Measurements from ENCODE around the gene HSF2BP.
"Not testable (repeated sequence)": the region's sequence is repeated elsewhere in the genome, so short reads cannot be mapped to it uniquely, and the experiment has no call there.

The HSF2BP gene

DNA sequence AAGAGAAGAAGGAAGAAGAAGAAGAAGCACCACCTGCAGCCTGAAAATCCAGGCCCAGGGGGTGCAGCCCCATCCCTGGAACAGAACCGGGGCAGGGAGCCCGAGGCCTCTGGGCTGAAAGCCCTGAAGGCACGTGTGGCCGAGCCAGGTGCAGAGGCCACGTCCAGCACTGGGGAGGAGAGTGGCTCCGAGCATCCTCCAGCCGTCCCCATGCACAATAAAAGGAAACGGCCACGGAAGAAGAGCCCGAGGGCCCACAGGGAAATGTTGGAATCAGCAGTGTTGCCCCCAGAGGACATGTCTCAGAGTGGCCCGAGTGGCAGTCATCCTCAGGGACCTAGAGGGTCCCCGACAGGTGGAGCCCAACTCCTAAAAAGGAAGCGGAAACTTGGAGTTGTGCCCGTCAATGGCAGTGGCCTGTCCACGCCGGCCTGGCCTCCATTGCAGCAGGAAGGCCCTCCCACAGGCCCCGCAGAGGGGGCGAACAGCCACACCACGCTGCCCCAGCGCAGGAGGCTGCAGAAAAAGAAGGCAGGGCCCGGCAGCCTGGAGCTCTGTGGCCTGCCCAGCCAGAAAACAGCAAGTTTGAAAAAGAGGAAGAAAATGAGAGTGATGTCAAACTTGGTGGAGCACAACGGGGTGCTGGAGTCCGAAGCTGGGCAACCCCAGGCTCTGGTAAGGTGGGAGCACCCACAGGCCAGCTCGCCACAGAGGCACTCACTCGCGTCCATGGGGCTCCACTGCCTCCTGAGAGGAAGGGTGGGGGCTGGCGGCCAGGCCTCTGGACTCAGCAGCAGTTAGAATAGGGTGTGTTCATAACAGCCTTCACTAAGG, 28.5 kb upstream of the HSF2BP start:
- no peak for DNase-seq

DNA sequence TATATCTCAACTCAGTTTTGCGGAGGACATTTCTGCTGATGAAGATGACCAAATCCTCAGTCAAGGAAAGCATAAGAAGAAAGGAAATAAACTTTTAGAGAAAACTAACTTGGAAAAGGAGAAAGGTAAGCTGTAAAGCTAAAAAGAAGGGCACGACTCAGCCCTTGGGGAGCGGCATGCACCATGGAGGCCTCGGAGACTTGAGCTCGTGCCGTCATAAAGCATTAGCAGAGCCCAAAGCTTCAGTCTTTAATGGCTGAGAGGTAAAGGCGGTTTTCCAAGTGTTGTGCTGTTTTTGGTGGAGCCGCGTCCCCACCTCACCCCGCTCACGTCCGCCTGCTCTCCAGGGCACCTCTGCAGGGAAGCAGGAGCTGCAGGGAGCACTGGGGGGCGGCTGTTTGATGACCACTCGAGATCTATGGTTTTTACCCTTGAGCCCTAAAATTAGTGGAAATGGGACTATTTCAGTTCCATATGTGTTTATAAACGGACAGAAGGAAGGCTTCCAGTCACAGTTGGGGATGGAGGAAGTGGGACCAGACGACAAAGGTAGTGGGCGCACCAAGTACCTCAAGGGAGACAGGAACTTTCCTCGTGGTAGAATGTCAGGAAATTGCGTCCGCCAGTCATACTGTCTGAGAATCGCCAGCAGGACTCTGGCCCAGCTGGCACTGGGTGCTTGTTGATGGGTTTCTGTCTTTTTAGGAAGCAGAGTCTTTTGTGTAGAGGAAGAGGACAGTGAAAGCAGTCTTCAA, 27.7 kb upstream of the HSF2BP start:
- no peak for DNase-seq

DNA sequence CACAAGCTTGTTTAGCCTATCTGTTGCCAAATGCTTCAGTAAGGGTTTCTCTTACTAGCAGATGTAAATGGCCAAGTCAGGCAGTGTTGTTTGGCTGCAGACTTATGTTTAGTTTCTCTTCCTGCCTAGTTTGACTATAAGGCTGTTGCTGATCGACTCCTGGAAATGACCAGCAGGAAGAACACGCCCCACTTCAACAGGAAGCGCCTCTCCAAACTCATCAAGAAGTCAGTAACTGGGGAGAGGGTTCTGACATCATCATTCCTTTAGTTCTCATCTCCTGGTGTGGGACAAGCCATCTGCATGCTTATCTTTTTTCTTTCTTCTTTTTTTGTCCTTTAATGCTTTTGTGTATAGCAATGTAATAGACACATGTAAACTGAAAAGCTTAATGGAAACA, 25.1 kb upstream of the HSF2BP start:
- DNase-seq = no peak

DNA sequence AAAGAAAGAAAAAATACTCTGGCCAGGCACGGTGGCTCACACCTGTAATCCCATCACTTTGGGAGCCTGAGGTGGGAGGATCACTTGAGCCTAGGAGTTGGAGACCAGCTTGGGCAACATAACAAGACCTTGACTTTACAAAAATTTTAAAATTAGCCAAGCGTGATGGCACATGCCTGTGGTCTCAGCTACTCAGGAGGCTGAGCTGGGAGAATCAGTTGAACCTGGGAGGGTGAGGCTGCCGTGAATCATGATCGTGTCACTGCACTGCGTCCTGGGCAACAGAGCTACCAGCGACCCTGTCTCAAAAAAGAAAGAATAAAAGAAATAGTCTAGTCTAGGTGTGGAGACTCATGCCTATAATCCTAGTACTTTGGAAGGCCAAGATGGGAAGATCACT, 22.4 kb upstream of the HSF2BP start:
- DNase-seq = no peak

DNA sequence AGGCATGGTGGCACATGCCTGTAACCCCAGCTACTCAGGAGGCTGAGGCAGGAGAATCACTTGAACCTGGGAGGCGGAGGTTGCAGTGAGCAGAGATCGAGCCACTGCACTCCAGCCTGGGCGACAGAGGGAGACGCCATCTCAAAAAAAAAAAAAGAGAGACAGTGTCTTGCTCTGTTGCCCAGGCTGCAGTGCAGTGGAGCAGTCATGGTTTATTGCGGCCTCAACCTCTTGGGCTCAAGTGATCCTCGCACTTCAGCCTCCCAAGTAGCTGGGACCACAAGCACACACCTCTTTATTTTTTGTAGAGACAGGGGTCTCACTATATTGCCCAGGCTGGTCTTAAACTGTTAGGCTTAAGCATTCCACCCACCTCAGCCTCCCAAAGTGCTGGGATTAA, 21.1 kb upstream of the HSF2BP start:
- DNase-seq = not testable (repeated sequence)

DNA sequence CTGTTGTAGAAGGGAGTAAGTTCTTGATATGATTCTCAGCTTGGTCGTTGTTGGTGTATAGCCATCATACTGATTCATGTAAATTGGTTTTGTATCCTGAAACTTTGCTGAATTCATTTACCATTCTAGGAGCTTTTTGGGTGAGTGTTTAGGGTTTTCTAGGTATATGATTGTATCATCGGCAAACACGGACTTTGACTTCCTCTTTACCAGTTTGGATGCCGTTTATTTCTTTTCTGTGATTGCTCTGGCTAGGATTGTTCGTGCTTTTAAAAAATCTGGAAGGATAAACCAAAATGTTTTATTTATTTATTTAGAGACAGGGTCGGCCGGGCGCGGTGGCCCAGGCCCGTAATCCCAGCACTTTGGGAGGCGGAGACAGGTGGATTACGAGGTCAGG, 20.7 kb upstream of the HSF2BP start:
- no peak for DNase-seq

DNA sequence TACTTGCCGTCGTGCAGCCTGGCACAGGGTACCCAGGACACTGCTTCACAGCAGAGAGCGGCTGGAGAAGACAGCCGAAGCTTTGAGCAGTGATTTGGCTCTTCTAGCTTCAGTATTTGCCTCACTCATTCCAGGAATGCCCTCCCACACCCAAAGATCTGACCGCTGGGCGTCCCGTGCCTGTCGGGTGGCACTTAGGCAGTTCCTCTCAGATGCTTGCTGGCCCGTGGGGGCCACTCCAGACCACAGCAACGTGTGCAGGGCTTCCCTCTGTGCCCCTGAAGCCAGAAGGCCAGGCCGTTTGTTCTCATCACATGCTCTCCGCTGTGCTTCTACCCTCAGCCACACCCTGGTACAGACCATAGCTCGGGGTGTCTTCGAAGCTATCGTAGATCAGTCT, 17.1 kb upstream of the HSF2BP start:
- no peak for DNase-seq

DNA sequence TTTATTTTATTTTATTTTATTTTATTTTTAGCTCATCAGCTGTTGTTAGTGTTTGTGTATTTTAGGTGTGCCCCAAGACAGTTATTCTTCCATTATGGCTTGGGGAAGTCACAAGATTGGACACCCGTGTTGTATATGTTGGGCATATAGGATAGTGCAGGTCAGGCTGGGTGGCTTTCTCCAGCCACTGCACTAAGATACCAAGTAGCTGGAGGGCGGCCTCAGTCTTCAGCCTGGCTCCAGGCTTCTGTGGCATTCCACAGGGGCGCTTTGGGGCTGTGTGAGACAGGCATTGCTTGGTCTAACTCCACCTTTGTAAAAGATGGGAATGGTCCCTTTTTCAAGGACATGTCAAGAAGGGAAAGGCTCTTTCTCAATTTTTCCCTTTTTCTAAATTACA, 16.6 kb upstream of the HSF2BP start:
- DNase-seq = no peak

DNA sequence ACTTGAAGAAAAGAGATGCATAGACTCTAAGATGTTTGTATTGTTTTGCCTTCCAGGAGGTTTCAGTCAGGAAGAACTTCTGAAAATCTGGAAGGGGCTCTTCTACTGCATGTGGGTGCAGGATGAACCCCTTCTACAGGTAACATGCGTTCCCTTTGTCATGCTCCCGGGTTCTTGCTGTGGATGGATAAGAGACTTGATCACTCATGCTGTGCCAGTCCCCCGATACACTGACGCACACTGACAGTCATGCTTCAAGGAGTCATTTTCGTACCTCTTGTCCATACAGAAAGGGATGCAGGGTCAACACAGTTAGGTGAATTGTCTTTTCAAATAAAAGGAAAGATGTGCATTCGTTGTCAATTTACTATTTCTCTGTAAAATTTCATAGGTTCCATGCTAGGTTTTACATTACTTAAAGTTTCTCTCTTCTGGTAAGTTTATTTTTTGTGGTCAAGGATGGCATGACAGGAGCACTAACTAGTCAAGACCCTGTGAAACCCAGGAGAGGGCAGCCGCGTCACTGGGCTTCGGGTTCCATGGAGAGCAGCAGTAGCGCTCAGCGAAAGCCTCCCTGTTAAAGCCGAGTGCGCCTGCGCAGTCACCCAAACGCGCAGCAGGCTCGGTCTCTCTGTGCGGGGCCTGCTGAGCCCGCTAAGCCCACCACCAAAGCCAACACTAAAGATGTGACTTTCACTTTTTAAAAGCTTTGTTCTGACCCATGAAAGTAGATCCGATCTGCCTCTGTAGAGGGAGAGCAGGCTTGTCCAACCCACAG, 10.7 kb upstream of the HSF2BP start:
- no peak for DNase-seq

DNA sequence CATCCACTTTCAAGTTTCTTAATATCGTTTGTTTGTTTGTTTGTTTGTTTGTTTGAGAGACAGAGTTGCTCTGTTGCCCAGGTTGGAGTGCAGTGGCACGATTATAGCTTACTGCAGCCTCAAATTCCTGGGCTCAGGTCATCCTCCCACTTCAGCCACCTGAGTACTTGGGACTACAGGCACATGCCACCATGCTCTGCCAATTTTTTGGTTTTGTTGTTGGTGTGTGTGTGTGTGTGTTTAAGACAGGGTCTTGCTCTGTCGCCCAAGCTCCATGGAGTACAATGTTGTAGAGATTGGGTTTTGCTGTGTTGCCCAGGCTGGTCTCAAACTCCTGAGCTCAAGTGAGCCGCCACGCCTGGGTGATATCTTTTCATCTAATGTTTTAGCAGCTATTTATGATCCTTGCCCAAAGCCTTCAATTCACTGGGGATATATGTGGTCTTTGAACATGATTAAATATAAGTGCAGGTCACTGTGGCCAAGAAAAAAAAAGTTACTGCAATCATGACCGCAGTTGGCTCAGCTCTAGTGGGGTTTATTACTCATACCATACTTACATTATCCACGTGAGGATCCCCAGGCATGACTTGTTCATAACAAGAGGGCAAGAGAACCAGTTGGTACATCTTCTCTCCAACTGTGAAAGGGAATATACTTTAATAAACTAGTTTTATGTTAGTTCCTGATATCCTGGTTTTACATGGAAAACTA, 8.1 kb upstream of the HSF2BP start:
- DNase-seq = no peak

DNA sequence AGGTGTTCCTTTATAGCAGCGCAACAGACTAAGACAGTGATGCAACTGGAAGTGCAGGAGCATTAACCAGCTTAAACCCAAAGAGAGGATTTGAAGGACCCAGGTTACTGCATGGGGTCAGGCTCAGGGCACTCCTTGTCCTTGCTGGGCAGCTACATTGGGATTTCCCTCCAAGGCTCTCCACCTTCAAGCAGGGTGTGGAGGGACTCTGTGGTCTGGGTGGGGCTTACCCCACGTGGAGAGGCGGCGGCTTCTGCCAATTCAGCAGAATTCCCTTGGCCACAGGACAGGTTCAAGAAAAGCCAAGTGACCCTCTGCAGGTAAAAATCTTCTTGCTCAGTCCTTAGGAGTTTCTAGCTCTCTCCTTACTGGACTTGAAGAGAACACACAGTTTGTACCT, 6.6 kb upstream of the HSF2BP start:
- DNase-seq = no peak

DNA sequence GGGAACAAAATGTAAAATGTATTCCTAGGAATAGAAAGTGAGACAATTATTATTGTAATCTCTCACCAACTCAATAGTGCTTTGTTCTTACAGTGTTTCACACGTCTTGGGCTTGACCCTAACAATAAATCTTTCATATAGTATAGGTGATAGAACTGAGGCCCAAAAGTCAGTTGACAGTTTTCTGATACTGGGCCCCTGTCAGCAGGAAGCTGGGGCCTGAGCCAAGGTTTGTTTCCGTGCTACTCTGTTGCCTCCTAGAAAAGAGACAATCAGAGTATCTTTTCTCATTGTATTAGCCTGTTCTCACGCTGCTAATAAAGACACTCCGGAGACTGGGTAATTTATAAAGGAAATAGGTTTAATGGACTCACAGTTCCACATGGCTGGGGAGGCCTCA, 5.1 kb upstream of the HSF2BP start:
- DNase-seq = no peak

DNA sequence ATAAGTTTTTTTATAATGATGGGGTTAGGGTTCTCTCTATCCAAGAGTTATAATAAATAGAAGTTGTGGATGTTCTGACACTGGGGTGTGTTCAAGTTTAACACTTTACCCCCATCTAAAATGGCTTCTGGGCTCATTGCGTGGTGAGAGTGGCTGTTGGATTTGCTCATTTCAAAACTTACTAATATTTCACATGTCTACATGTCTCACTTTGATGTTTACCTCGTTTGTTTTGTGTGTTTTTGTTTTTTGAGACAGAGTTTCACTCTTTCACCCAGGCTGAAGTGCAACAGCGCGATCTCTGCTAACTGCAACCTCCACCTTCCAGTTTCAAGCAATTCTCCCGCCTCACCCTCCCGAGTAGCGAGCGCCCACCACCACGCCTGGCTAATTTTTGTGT, 3.7 kb upstream of the HSF2BP start:
- no peak for DNase-seq

DNA sequence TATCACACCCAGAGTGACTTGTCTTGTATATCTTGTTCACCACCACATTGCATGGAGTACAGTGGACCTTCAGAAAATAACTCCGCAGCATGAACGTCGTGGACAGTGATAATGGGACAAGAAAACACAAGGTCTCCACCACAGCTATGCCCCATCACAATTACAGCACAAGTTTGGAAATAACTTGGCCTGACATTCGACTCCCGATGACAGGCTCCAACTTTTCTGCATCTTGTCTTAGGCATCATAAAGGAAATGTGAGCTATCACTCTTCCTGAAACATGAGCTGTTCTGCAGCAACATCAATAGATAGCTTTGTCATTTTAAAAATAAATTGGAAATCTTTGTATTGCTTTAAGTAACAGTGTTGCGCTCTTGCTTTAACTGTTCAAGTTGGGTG, 3.0 kb upstream of the HSF2BP start:
- DNase-seq = no peak

DNA sequence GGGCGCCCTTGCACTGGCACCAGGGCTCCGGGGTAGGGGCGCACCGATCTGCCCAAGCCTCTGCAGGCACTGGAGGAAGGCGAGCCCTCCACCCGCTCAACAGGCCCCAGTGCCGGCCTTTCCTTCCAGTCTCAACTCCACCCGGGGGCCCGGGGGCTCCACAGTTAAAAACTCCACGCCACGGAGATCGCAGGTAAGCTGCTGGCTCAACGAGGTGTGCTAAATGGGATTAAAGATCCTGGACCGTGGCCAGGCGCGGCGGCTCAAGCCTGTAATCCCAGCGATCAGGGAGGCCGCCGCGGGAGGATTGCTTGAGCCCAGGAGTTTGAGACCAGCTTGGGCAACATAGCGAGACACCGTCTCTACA, 536 bp downstream of the HSF2BP start:
- DNase-seq = no peak

DNA sequence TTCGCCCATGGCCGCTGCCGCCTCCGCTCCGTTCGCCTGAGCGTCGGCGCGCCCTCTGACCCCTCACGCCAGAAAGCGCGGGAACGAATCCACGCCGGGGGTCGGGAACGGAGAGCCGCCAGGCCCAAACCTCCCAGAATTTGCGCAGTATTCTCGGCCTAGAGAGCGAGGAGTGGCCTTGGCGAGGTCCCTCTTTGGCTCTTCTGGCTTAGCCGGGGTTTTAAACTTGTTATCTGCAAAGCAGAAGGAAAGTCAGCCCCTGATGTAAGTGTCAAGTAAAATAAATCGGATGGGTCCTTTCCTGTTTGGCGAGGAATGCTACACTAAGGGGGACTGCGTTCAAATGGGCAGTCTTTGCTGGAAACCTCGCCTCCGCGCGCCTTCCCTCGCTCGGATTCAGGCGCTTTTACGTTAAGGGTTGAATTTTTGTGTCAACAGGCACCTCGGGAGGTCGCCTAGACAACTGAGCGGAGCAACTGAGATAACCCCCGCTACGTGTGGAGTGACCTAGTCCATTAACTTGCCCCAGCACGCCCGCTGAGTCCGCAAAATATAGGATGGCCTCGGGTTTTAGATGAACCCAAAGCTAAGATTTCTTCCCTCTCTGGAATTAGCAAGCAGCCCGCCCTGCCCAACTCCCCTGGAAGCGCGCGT, 1.1 kb downstream of the HSF2BP start:
- no peak for DNase-seq

DNA sequence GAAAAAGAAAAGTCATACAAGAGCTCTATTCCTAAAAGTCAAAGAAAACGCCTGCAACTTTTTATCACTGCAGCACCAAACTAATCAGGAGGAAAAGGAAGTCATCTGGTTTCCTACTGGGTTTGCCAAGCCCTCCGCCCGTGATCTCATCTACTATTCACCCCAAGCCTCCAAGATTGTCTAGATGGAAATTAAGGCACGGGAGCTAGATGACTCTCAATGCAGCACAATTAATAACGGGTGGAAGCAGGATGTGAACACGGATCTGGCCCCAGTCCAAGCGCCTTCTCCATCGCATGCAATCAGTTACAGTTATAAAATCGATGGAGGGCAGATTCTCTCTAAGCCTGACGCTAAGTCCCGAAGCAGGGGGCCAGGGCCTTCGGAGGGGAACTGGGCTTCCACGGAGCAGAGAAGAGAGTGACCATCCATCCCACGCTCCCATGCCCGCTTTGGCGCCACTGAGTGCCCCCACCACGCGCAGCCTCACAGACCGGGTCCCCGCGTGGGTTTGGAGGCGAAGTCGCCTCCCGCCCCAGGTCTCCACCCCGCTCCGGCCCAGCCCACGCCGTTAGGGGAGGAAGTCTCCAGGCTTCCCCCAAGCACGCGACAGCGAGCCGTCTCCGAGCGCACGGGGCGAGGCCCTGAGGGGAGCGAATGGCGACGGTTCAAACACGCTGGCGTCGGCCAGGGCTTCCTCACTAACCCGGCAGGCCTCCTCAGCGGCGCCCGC, 1.8 kb downstream of the HSF2BP start:
- no peak for DNase-seq

DNA sequence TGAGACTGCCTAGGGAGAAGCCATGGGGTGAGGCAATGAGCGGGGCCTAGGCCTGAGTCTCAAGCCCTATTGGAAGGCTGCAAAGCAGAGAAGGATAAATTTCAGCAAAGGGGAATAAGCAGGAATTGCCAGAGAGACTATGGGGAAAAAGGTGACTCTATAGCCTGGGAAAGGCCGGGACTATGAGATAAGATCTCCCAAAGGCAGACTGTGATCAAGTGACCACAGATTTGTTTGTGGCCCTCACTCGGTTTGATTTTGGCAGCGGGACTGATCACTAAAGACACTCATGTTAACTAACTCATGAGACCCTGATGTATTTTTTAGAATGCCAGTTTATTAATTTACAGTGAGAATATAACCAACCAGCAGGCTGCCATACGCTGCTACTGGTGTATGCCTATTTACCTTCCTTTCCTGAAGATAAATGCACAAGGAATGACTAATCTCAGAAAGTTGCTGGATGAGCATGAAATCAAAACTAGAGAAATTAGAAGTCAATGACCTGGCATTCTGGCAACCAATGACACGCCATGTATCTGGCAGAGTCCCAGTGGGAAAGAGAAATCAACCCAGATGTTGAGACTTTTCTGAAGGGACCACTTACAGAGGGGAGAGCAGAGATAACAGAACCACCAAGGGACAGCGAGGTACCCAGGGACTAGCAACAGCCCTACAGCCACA, 4.3 kb downstream of the HSF2BP start:
- DNase-seq = no peak

DNA sequence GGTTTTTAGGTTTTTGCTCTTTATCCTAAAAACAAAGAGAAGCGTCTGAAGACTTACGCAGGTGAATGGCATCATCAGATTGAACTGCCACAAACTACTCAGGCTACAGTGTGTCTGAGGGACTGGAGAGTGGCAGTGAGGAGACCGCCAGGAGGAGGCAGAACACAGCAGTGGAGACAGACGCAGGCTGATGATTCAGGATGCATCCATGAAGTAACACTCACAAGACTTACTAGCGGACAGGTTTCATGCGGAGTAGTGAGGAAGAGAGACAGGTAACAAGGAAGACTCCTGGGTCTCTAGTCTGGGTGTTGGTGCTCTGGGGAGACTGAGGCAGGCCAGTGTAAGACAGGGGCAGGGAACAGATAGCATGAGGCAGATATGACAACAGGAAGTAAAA, 5.7 kb downstream of the HSF2BP start:
- DNase-seq = no peak

DNA sequence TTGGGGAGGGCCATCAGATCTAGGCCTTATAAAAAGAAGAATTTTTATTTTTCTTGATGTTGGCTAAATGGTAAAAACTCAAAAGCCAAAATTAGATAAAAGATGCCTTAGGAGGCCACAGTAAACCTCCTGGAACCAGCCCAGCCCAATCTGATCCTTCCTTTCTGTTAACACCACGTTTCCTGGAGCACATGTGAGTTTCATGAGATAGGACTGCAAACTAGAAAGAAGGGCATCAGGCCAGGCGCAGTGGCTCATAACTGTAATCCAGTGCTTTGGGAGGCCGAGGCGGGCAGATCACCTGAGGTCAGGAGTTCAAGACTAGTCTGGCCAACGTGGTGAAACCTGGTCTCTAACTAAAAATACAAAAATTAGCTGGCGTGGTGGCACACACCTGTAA, 6.7 kb downstream of the HSF2BP start:
- no peak for DNase-seq

DNA sequence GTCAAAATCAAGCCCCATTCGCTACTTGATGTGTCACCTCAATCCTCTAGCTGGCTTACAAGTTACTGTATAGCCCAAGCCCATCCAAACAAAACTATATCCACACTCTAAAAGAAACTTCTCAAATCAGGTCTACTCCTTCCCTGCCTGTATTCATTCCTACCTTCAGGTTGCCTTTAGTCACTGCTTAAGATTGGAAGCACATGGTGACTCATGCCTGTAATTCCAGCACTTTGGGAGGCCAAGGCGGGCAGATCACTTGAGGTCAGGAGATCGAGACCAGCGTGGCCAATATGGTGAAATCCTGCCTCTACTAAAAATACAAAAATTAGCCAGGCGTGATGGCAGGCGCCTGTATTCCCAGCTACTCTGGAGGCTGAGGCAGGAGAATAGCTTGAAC, 7.4 kb downstream of the HSF2BP start:
- not testable (repeated sequence) for DNase-seq

Measured in NCI-H1092 treated with DMSO at 0.1 percent for 48 hours (cell line).